HCT116 (cell line): ENCODE data around the gene CACNA1C.

ENCODE experiments used
- CEBPB ChIP-seq: IDR thresholded peaks from 2 replicates; pipeline ENCODE4 v1.6.1; 2012; ENCODE audit warnings: low read depth
- CTCF ChIP-seq, 3 experiments: fragments of 200-600 bp in 1 of 3; sonication (generic) in 1 of 3; IDR thresholded peaks in 2 of 3; conservative IDR thresholded peaks in 1 of 3; 2 replicates each; pipeline ENCODE4 v1.5.1; 2012 to 2017; ENCODE audit warnings: low read depth in 2 of 3, low read length in 2 of 3, antibody characterized with exemption in 1 of 3, borderline replicate concordance in 1 of 3, control low read depth in 1 of 3, mild to moderate bottlenecking in 1 of 3, mixed read lengths in 1 of 3, mixed run types in 1 of 3, moderate library complexity in 1 of 3; ENCODE audit not compliant: insufficient read depth in 1 of 3
- POLR2A ChIP-seq: IDR thresholded peaks from 2 replicates; pipeline ENCODE4 v1.7.0; 2011; ENCODE audit warnings: borderline replicate concordance; ENCODE audit not compliant: insufficient read depth, insufficient read length; ENCODE audit errors: extremely low read depth
- POLR2AphosphoS5 ChIP-seq: IDR thresholded peaks from 2 replicates; pipeline ENCODE4 v1.6.1; 2011; ENCODE audit warnings: mild to moderate bottlenecking, low read depth, low read length, moderate library complexity
- SIN3A ChIP-seq: IDR thresholded peaks from 2 replicates; pipeline ENCODE4 v1.6.1; 2012; ENCODE audit warnings: low read depth

- TF ChIP-seq CTCF (IDR thresholded peaks at IDR 0.05 in 2 of 3, conservative IDR thresholded peaks at IDR 0.05 in 1 of 3; ENCODE audit: borderline replicate concordance in 1 of 3, insufficient read depth in 1 of 3, low read depth in 2 of 3, low read length in 2 of 3) (no peak), POLR2AphosphoS5 (no peak), SIN3A (no peak), CEBPB (no peak), POLR2A (no peak)
Observed at GRCh38 chr12:2374092-2374906, 321.5 kb downstream of the CACNA1C start.
